ENCODE data around the gene UBE2B. TPM values are rescaled to one million over a fixed set of nuclear protein-coding genes. Genes with fewer than 3 reads are reported as not detected.
A peak's percentile ranks its signal among the peaks of the same experiment; 100 is the strongest.
"Not testable (repeated sequence)": the region's sequence is repeated elsewhere in the genome, so short reads cannot be mapped to it uniquely, and the experiment has no call there.

The UBE2B gene
- 56.7 TPM for total RNA-seq

- peak; percentile 88 to 89 for DNase-seq (ENCODE audit: low spot score in 2 of 2)
- peak; percentile 94 for FAIRE-seq
These were observed at the start of gene UBE2B for GRCh38 chr5:134370871-134371833. UBE2B (plus strand) TSS chr5:134371569; CDS start chr5:134371596, 27 bp downstream.

- no peak for FAIRE-seq
- no peak for DNase-seq (ENCODE audit: low spot score in 2 of 2)
These were observed 44.0 kb upstream of the UBE2B start for GRCh38 chr5:134327327-134327726.

GRCh38 chr5:134328619-134329018 is 42.8 kb upstream of the UBE2B start:
- DNase-seq (ENCODE audit: low spot score in 2 of 2) (no peak), FAIRE-seq (no peak)

GRCh38 chr5:134336833-134337232 is 34.5 kb upstream of the UBE2B start:
- FAIRE-seq; DNase-seq (ENCODE audit: low spot score in 2 of 2): not testable (repeated sequence)

- FAIRE-seq = not testable (repeated sequence)
These were observed 27.9 kb upstream of the UBE2B start for GRCh38 chr5:134343500-134343899.

GRCh38 chr5:134345476-134345875 is 25.9 kb upstream of the UBE2B start:
- FAIRE-seq; DNase-seq (ENCODE audit: low spot score in 2 of 2): not testable (repeated sequence)

More at GRCh38 chr5:134343500-134343899, 27.9 kb upstream of the UBE2B start:
- not testable (repeated sequence) for DNase-seq (ENCODE audit: low spot score in 2 of 2)

- DNase-seq (ENCODE audit: low spot score in 2 of 2) = no peak
These were observed 25.4 kb upstream of the UBE2B start for GRCh38 chr5:134345996-134346395.

GRCh38 chr5:134349463-134349862 is 21.9 kb upstream of the UBE2B start:
- DNase-seq (ENCODE audit: low spot score in 2 of 2) = no peak
- FAIRE-seq = no peak

More at GRCh38 chr5:134345996-134346395, 25.4 kb upstream of the UBE2B start:
- no peak for FAIRE-seq

- FAIRE-seq (no peak), DNase-seq (ENCODE audit: low spot score in 2 of 2) (no peak)
These were observed 15.7 kb upstream of the UBE2B start for GRCh38 chr5:134355681-134356080.

- FAIRE-seq (no peak), DNase-seq (ENCODE audit: low spot score in 2 of 2) (no peak)
These were observed 5.8 kb upstream of the UBE2B start for GRCh38 chr5:134365604-134366003.

GRCh38 chr5:134370311-134370870 is 978 bp upstream of the UBE2B start:
- DNase-seq (ENCODE audit: low spot score in 2 of 2) (no peak), FAIRE-seq (no peak)

GRCh38 chr5:134371834-134372340 is 518 bp downstream of the UBE2B start:
- FAIRE-seq (no peak), DNase-seq (ENCODE audit: low spot score in 2 of 2) (peak in 1 of 2 donors; percentile 29)

GRCh38 chr5:134373633-134374032 is 2.3 kb downstream of the UBE2B start:
- FAIRE-seq; DNase-seq (ENCODE audit: low spot score in 2 of 2): not testable (repeated sequence)

- FAIRE-seq = no peak
- DNase-seq (ENCODE audit: low spot score in 2 of 2) = no peak
These were observed 2.9 kb downstream of the UBE2B start for GRCh38 chr5:134374232-134374631.

- no peak for FAIRE-seq
- no peak for DNase-seq (ENCODE audit: low spot score in 2 of 2)
These were observed 9.0 kb downstream of the UBE2B start for GRCh38 chr5:134380346-134380745.

GRCh38 chr5:134382204-134382603 is 10.8 kb downstream of the UBE2B start:
- FAIRE-seq; DNase-seq (ENCODE audit: low spot score in 2 of 2): not testable (repeated sequence)

- FAIRE-seq (no peak), DNase-seq (ENCODE audit: low spot score in 2 of 2) (no peak)
These were observed 12.8 kb downstream of the UBE2B start for GRCh38 chr5:134383980-134384697.

- no peak for FAIRE-seq
- no peak for DNase-seq (ENCODE audit: low spot score in 2 of 2)
These were observed 16.1 kb downstream of the UBE2B start for GRCh38 chr5:134387443-134387842.

- FAIRE-seq (no peak), DNase-seq (ENCODE audit: low spot score in 2 of 2) (no peak)
These were observed 20.9 kb downstream of the UBE2B start for GRCh38 chr5:134392301-134392700.

- no peak for FAIRE-seq
- no peak for DNase-seq (ENCODE audit: low spot score in 2 of 2)
These were observed 23.6 kb downstream of the UBE2B start for GRCh38 chr5:134394932-134395331.

GRCh38 chr5:134396274-134396673 is 24.9 kb downstream of the UBE2B start:
- FAIRE-seq (no peak), DNase-seq (ENCODE audit: low spot score in 2 of 2) (no peak)
